Suppressor macrophage (primary cell): ENCODE measurements around the gene ZEB1.

Experiments used
- DNase-seq, 4 experiments: peaks; one replicate each; pipeline ENCODE4 v3.0.0-alpha.2; 2020 to 2022
- total RNA-seq, 17 experiments: gene quantifications; one replicate each; lab custom pipeline; 2026; ENCODE audit warnings: mixed read lengths in 6 of 17, inconsistent platforms in 3 of 17; lab: John Stamatoyannopoulos, UW

ZEB1 gene
- total RNA-seq, result 0.55 to 7.7 (median 4.2) reads per million in 17 experiments

DNA sequence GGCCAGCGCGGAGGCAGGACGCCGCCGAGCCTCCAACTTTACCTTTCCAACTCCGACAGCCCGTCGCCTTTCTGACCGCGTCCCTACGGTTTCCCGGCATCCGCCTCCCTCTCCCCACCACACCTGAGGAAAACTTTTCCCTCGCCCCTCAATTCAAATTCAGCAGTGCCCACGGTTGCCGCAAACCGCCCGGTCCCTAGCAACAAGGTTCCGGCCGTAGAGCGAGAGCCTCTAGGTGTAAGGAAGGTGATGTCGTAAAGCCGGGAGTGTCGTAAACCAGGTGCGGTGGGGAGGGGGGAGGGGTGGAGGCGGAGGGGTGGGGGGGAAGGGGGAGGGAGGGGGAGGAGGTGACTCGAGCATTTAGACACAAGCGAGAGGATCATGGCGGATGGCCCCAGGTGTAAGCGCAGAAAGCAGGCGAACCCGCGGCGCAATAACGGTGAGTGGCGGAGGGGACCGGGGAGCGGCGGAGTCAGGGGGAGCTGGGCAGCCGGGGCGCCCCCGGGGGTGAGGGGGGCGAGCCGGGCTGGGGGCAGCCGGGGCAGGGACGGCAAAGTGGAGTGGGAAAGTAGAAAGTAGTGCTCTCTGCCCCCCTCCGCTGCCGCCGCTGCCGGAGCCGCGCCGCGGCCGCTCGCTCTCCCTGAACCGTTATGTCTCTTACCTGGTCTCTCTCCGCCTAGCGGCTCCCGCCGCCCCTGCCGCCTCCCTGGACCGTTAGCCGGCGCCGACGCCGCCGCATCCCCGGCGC, at the start of gene ZEB1:
Gene ZEB1 (plus strand): TSS at position 363 of the 748 bp plus-strand sequence. CDS start 19 bp downstream, at position 382.
- peak; percentile 18 to 57 (median 41) for DNase-seq

DNA sequence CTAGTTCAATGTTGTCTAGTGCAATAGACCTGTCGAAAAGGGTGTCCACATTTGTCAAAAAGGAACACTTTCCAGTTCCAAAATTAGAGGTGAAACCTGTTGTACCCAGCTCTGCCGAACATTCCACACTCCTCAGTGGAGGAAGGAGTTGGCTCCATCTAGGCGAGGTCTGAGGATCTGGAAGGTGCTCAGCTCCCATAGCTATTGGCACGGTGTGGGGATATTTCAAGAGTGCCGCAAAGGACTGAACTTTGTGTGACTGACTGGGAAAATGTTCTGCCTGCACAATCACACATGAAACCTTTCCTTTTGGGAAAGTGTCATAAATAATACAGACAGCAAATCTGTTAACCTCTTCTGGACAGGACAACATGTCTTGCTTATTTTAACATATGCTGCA, 48.1 kb upstream of the ZEB1 start:
- no peak for DNase-seq

DNA sequence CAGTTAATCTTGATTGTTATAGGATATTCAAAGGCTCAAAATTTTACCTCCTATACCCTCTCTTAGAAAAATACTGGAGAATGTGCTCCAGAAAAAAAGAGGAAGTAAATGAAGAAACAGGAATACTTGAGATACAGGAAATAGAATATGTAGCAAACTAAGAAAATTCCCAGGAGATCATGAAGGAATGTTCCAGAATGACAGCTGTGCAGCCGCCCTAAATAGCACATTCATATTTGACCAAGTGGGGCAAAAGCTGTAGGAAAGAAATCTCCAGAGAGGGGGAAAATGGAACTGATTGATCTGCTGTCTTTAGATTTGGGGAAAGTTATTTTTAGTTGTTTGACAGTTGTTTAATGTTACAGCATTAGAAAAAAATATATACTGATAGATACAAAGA, 46.2 kb upstream of the ZEB1 start:
- DNase-seq, result peak in 2 of 4 experiments; percentile 2 to 16

DNA sequence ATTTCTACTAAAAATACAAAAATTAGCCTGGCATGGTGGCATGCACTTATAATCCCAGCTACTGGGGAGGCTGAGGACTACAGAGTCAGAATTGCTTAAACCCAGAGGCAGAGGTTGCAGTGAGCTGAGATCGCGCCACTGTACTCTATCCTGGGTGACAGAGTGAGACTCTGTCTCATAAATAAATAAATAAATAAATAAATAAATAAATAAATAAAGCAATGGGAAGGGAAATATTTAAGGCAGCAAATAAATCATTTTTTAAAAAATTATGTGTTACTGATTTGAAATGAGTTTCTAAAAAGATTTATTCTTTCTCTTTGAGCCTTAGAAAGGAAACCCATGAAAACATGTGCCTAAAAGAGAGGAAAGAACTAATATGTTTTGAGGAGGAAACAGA, 45.2 kb upstream of the ZEB1 start:
- no peak for DNase-seq

DNA sequence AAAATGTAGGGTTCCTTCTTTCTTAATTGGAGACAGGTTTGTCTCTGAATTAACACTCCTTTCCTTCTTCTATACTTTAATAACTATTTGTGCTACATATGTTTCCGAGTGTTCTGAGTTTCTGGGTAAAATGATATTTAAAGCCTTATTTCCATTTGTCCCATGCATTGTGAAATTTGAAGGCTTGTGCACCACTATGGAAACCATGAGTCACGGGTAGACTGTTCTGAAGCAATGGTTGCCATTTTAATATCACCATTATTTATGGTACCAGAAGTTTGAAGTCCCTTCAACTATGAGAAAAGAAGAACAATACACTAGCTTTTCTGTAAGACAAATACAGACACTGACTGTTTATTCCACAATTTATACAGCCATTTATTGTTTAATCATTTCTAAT, 44.7 kb upstream of the ZEB1 start:
- DNase-seq, result peak in 2 of 4 experiments; percentile 20 to 25

DNA sequence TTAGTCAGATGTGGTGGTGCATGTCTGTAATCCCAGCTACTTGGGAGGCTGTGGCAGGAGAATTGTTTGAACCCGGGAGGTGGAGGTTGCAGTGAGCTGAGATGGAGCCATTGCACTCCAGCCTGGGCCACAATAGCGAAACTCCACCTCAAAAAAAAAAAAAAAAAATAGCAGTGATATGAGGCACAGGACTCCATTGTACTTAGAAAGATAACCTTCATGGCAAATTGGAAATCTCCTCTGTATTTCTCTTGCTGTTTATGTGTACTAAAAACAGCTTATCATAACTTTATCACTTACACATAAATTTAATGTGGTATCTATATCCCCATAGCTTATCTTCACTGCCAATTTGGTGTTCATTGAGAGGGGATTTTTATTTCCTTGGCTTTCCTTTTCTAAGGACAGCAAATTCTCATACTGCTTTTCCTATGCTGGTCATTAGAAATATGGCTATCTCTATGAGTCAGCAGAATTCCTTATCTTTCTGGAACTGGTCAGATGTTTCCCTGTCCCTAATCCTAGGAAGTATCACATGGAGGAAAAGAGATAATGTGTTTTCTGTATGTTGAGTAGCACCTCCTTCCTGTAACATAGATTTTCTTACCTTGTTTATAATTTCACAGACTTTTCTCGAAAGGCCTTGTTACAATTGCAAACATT, 40.6 kb upstream of the ZEB1 start:
- DNase-seq, result no peak

DNA sequence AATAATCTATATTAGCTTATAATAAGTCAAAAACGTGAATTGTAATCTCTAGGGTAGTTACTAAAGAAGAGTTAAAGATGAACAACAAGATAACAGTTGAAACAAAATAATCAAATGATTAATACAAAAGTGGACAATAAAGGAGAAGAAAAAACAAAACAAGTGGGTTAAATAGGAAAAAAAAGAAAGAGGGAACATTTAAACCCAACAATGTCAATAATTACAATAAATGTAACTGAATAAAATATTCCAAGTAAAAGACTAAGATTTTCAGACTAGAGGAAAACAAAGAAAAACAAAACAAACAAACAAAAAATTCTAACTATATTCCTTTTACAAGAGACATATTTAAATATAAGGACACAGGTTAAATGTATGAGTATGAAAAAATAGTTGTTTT, 38.0 kb upstream of the ZEB1 start:
- no peak for DNase-seq

DNA sequence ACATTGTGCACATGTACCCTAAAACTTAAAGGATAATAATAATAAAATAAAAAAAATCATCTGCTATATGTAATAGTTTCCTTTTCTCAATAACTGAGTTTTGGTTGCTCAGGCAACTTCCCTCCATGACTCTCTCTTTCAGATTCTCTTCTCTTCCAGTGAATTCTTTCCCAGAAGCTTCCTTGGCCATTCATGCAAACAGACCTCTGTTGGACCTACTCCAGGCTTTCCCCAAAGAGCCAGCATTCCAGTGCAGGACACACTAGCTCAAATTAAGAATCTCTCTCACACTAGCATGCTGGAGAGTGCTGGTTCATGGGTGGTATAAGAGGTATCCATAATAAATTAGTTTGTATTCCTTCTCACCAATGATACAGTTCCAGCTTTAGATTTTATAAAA, 31.0 kb upstream of the ZEB1 start:
- no peak for DNase-seq

DNA sequence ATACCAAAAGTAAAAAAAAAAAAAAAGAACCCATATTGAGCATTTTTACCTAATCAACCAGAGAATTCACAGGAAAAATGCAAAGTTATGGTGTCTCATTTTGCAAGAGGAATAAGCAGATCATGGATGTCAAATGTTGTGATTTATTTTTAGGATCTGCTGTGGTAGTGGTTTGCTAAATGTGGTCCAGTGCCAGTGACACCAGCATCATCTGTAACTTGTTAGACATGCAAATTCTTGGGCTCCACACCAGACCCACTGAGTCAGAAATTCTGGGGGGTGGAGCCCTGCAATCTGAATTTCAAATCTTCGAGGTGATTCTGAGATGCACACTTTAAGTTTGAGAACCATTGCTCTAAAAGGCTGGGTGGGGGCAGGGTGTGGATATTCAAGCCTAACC, 30.1 kb upstream of the ZEB1 start:
- no peak for DNase-seq

- peak in 1 of 4 experiments; percentile 16 for DNase-seq
Measured at GRCh38 chr10:31290386-31290785, 28.6 kb upstream of the ZEB1 start.

GRCh38 chr10:31291123-31291522, 27.9 kb upstream of the ZEB1 start:
- no peak for DNase-seq

DNA sequence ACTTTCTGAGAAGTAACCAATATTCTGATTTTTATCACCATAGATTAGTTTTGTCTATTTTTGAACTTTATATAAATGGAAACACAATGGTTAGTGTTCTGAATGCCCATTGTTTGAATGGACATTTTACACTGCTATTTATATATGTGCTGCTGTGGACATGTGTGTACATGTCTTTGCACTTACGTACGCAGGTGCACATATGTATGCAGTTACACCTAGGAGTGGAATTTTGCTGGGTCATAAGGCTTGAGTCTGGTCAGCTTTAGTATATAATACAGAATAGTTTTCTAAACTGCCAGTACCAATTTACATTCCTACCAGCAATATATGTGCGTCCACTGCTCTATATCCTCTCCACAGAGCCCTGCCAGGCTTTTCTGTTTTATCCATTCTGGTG, 24.5 kb upstream of the ZEB1 start:
- DNase-seq, result no peak

GRCh38 chr10:31296754-31297153, 22.3 kb upstream of the ZEB1 start:
- no peak for DNase-seq

GRCh38 chr10:31299119-31299518, 19.9 kb upstream of the ZEB1 start:
- no peak for DNase-seq

- no peak for DNase-seq
Measured at GRCh38 chr10:31303212-31303611, 15.8 kb upstream of the ZEB1 start.

DNA sequence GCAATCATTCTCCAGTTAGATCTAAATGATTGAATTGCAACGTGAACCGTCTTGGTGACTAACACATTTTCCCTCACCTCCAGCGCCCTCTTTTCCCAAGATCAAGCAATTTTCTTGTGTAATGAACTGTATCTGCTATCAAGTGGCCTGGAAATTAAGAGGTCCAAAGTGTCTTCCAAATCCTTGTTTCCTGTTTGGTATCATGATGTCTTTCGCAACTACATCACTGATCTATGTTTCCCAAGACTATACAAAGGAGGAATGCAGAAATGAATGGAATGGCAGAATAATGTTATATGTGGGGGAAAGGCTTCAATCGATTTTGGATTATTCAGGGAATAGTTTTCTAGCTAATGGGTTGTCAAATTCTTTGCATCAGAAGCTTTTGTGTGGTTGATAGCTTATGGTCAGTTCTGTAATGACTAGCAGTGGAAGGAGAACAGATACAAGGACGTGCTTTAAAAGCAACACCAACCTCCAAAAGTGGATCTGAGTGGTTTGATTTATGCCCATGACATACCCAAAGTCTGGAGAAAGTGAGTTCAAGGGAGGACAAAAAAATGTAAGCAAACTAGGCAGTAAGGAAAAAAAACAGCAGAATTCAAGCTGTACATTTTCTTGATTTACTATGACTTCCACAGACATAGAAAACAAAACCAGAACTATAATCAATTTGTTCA, 14.6 kb upstream of the ZEB1 start:
- DNase-seq, result no peak

GRCh38 chr10:31313396-31313795, 5.6 kb upstream of the ZEB1 start:
- no peak for DNase-seq

- DNase-seq, result no peak
Measured at GRCh38 chr10:31314256-31315150, 4.5 kb upstream of the ZEB1 start.

DNA sequence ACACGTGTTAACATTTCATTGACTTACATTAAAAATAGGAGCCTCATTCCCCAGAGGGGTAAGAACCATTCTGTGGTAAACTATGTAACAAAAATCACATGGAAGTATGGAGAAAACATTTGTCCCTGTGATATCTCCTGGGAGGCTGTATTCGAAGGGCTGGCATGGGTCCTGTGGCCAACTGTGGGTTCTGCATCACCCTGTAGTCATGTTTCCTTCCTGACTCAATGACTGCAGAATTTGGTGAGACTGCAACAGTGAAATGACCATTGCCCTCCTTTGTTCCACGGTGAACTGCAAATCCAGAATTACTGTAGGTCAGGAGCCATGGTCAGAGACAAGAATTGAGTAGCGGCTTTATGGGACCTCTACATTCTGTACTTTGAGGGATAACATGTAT, 3.6 kb upstream of the ZEB1 start:
- DNase-seq, result peak; percentile 13 to 53 (median 24)

DNA sequence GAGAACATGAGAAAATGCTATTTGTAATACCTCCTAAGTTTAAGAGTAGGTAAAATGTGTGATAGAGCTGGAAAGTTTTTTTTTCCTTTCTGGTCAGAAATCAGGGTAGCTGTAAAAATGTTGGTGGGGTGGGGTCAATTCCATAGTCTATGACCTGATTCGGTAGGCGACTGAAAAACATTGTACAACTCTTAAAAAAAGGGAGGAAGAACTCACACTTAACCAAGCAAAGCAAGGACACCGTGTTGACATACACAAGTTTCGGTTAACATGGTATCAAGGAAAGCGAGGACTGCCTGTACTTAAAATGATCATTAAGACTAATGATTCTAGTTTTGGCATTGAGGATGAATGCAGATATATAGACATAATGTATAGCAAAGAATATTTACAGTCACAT, 1.8 kb upstream of the ZEB1 start:
- DNase-seq, result no peak

DNA sequence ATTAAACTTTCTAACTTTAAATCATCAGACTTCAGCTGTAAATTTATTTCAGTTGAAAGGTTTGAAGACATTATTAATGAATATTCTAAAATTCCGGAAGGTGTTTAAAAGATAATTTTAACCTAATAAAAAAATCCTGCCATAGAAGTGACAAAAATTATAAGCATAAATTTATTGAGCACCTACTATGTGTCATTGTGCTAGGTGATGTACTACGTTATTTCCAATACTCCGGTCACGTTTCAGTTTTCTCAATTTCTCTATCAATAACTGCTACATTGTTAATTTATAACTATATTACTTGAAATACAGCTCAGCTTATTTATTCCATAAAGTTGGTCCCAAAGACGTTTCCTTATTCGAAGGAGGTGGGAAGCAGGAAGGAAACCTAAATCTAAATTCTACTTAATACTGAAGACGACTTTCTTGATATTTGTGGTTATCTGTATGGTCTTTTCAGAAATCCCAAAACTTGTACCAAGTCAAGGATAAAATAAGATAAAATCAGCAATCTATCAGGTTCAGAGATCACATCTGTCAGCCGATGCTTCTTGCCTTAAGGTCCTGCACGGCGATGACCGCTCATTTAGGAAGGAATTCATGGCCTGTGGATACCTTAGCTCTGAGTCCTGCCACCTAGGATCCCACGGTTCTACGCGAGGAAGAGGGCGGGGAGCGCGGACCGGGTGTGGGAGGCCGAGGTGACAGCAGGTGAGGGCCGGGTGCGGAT, 1.2 kb upstream of the ZEB1 start:
- DNase-seq, result no peak

DNA sequence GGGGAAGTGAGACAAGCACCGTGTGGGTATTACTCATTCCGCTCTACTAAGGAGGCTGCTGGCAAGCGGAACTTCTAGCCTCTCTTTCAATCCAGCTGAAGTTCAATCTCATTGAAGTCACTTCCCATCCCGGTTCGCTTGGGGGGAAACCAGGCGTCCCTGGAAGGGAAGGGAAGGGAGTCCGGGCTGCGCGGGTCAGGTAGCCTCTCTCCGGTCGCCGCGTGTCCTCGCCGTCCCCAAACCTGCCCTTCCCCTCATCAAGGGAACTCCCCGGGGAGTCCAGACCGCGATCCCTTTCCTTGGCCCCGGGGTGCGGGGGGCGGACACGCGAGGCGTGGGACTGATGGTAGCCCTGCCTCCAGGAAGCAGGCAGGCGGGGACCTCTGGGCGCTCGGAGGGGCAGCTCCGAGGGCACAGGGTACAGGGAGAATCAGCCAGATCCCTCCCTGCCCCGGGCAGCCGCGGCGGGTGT, 598 bp upstream of the ZEB1 start:
- peak; percentile 69 to 86 (median 83) for DNase-seq
